ENCODE results near the gene SPOCK1. TPM values are rescaled to one million over a fixed set of nuclear protein-coding genes. Genes with fewer than 3 reads are reported as not detected.

Gene SPOCK1
- polyA plus RNA-seq, 1 donor: 6.3 TPM

- Histone ChIP-seq H3K4me1 (ENCODE audit: control insufficient read depth, insufficient read depth, low read length) (no peaks in the 10 kb centered on the region), H3K36me3 (ENCODE audit: control insufficient read depth, insufficient read depth, low read length) (no peaks in the 10 kb centered on the region), H3K9me3 (ENCODE audit: control insufficient read depth, low read depth, low read length) (peaks cover 5% of the 10 kb centered on the region), H3K4me3 (ENCODE audit: low read length) (no peak overlapping the region), H3K27ac (ENCODE audit: low read length) (no peak overlapping the region), H3K27me3 (ENCODE audit: control insufficient read depth, insufficient read depth, low read length) (peaks cover 12% of the 10 kb centered on the region)
- WGBS (ENCODE audit: insufficient coverage, low lambda C conversion rate): 20% methylated on average over 1 of the region's 3 CpGs
- DNase-seq: peak in 1 of 2 donors; percentile 40
These were observed 178.8 kb downstream of the SPOCK1 start for GRCh38 chr5:137320056-137321045.

GRCh38 chr5:137318027-137318426, 181.1 kb downstream of the SPOCK1 start:
- Histone ChIP-seq H3K4me1 (ENCODE audit: control insufficient read depth, insufficient read depth, low read length) (no peaks in the 10 kb centered on the region), H3K36me3 (ENCODE audit: control insufficient read depth, insufficient read depth, low read length) (no peaks in the 10 kb centered on the region), H3K4me3 (ENCODE audit: low read length) (no peak overlapping the region), H3K27me3 (ENCODE audit: control insufficient read depth, insufficient read depth, low read length) (peaks cover 16% of the 10 kb centered on the region), H3K27ac (ENCODE audit: low read length) (no peak overlapping the region), H3K9me3 (ENCODE audit: control insufficient read depth, low read depth, low read length) (peaks cover 5% of the 10 kb centered on the region)
- no peak for DNase-seq
- no CpG with 5 or more reads among the region's 6 CpGs for WGBS (ENCODE audit: insufficient coverage, low lambda C conversion rate)

GRCh38 chr5:137316346-137316736, 182.8 kb downstream of the SPOCK1 start:
- H3K27ac ChIP-seq (ENCODE audit: low read length): no peak overlapping the region
- no peaks in the 10 kb centered on the region for H3K36me3 ChIP-seq (ENCODE audit: control insufficient read depth, insufficient read depth, low read length)
- no CpG with 5 or more reads among the region's 1 CpG for WGBS (ENCODE audit: insufficient coverage, low lambda C conversion rate)
- no peak overlapping the region for H3K4me3 ChIP-seq (ENCODE audit: low read length)
- peaks cover 16% of the 10 kb centered on the region for H3K27me3 ChIP-seq (ENCODE audit: control insufficient read depth, insufficient read depth, low read length)
- DNase-seq: no peak
- H3K4me1 ChIP-seq (ENCODE audit: control insufficient read depth, insufficient read depth, low read length): no peaks in the 10 kb centered on the region
- peaks cover under 1% of the 10 kb centered on the region for H3K9me3 ChIP-seq (ENCODE audit: control insufficient read depth, low read depth, low read length)

GRCh38 chr5:137315534-137316345, 183.4 kb downstream of the SPOCK1 start:
- WGBS (ENCODE audit: insufficient coverage, low lambda C conversion rate): no CpG with 5 or more reads among the region's 8 CpGs
- Histone ChIP-seq H3K4me3 (ENCODE audit: low read length) (no peak overlapping the region), H3K4me1 (ENCODE audit: control insufficient read depth, insufficient read depth, low read length) (no peaks in the 10 kb centered on the region), H3K9me3 (ENCODE audit: control insufficient read depth, low read depth, low read length) (no peaks in the 10 kb centered on the region), H3K27ac (ENCODE audit: low read length) (no peak overlapping the region), H3K36me3 (ENCODE audit: control insufficient read depth, insufficient read depth, low read length) (no peaks in the 10 kb centered on the region), H3K27me3 (ENCODE audit: control insufficient read depth, insufficient read depth, low read length) (peaks cover 16% of the 10 kb centered on the region)
- no peak for DNase-seq

GRCh38 chr5:137315109-137315508, 184.0 kb downstream of the SPOCK1 start:
- H3K36me3 ChIP-seq (ENCODE audit: control insufficient read depth, insufficient read depth, low read length): no peaks in the 10 kb centered on the region
- WGBS (ENCODE audit: insufficient coverage, low lambda C conversion rate): no CpG with 5 or more reads among the region's 2 CpGs
- no peaks in the 10 kb centered on the region for H3K9me3 ChIP-seq (ENCODE audit: control insufficient read depth, low read depth, low read length)
- no peak overlapping the region for H3K27ac ChIP-seq (ENCODE audit: low read length)
- no peak overlapping the region for H3K4me3 ChIP-seq (ENCODE audit: low read length)
- DNase-seq: no peak
- peaks cover 16% of the 10 kb centered on the region for H3K27me3 ChIP-seq (ENCODE audit: control insufficient read depth, insufficient read depth, low read length)
- H3K4me1 ChIP-seq (ENCODE audit: control insufficient read depth, insufficient read depth, low read length): no peaks in the 10 kb centered on the region

GRCh38 chr5:137313526-137314175, 185.5 kb downstream of the SPOCK1 start:
- Histone ChIP-seq H3K27me3 (ENCODE audit: control insufficient read depth, insufficient read depth, low read length) (peaks cover 16% of the 10 kb centered on the region), H3K9me3 (ENCODE audit: control insufficient read depth, low read depth, low read length) (no peaks in the 10 kb centered on the region), H3K36me3 (ENCODE audit: control insufficient read depth, insufficient read depth, low read length) (no peaks in the 10 kb centered on the region), H3K4me3 (ENCODE audit: low read length) (no peak overlapping the region), H3K27ac (ENCODE audit: low read length) (no peak overlapping the region), H3K4me1 (ENCODE audit: control insufficient read depth, insufficient read depth, low read length) (no peaks in the 10 kb centered on the region)
- no peak for DNase-seq
- no CpG with 5 or more reads among the region's 2 CpGs for WGBS (ENCODE audit: insufficient coverage, low lambda C conversion rate)

- Histone ChIP-seq H3K4me3 (ENCODE audit: low read length) (no peak overlapping the region), H3K4me1 (ENCODE audit: control insufficient read depth, insufficient read depth, low read length) (no peaks in the 10 kb centered on the region), H3K27ac (ENCODE audit: low read length) (no peak overlapping the region), H3K27me3 (ENCODE audit: control insufficient read depth, insufficient read depth, low read length) (peaks cover 14% of the 10 kb centered on the region), H3K9me3 (ENCODE audit: control insufficient read depth, low read depth, low read length) (no peaks in the 10 kb centered on the region), H3K36me3 (ENCODE audit: control insufficient read depth, insufficient read depth, low read length) (no peaks in the 10 kb centered on the region)
- no CpG with 5 or more reads among the region's 2 CpGs for WGBS (ENCODE audit: insufficient coverage, low lambda C conversion rate)
- no peak for DNase-seq
These were observed 187.1 kb downstream of the SPOCK1 start for GRCh38 chr5:137312011-137312410.

- no peaks in the 10 kb centered on the region for H3K4me1 ChIP-seq (ENCODE audit: control insufficient read depth, insufficient read depth, low read length)
- H3K9me3 ChIP-seq (ENCODE audit: control insufficient read depth, low read depth, low read length): no peaks in the 10 kb centered on the region
- no peaks in the 10 kb centered on the region for H3K36me3 ChIP-seq (ENCODE audit: control insufficient read depth, insufficient read depth, low read length)
- no peak overlapping the region for H3K27ac ChIP-seq (ENCODE audit: low read length)
- DNase-seq: no peak
- WGBS (ENCODE audit: insufficient coverage, low lambda C conversion rate): 87% methylated on average over 2 of the region's 5 CpGs
- peaks cover 3% of the 10 kb centered on the region for H3K27me3 ChIP-seq (ENCODE audit: control insufficient read depth, insufficient read depth, low read length)
- no peak overlapping the region for H3K4me3 ChIP-seq (ENCODE audit: low read length)
These were observed 188.9 kb downstream of the SPOCK1 start for GRCh38 chr5:137310051-137310730.

- peaks cover 2% of the 10 kb centered on the region for H3K27me3 ChIP-seq (ENCODE audit: control insufficient read depth, insufficient read depth, low read length)
- H3K4me1 ChIP-seq (ENCODE audit: control insufficient read depth, insufficient read depth, low read length): no peaks in the 10 kb centered on the region
- H3K4me3 ChIP-seq (ENCODE audit: low read length): no peak overlapping the region
- no peaks in the 10 kb centered on the region for H3K9me3 ChIP-seq (ENCODE audit: control insufficient read depth, low read depth, low read length)
- no peaks in the 10 kb centered on the region for H3K36me3 ChIP-seq (ENCODE audit: control insufficient read depth, insufficient read depth, low read length)
- no peak overlapping the region for H3K27ac ChIP-seq (ENCODE audit: low read length)
- no peak for DNase-seq
- WGBS (ENCODE audit: insufficient coverage, low lambda C conversion rate): 100% methylated on average over 1 of the region's 2 CpGs
These were observed 189.8 kb downstream of the SPOCK1 start for GRCh38 chr5:137309290-137309689.
